ENCODE data around the gene RGS6. TPM values are rescaled to one million over a fixed set of nuclear protein-coding genes. Genes with fewer than 3 reads are reported as not detected.

The RGS6 gene
- polyA plus RNA-seq, 3 donors = not detected

DNA sequence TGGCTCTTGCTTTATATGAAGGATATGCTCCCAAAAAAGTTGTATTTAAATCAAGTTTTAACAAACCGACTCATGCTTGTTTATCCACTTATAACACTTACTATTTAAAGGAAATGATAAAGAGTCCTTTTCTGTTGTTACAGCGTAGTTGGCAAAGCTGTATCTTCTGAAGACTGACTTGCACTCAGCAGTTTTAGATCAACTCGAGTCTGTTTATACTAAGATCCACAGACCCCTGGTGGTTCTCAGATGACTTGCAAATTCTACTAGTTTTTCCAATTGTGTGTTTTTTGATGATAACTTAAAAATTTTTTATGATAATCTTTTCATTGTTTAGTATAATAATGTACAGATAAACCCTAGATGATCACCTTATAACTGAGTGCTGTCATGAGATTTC, 475.8 kb downstream of the RGS6 start:
- TF ChIP-seq, protein P1, sequence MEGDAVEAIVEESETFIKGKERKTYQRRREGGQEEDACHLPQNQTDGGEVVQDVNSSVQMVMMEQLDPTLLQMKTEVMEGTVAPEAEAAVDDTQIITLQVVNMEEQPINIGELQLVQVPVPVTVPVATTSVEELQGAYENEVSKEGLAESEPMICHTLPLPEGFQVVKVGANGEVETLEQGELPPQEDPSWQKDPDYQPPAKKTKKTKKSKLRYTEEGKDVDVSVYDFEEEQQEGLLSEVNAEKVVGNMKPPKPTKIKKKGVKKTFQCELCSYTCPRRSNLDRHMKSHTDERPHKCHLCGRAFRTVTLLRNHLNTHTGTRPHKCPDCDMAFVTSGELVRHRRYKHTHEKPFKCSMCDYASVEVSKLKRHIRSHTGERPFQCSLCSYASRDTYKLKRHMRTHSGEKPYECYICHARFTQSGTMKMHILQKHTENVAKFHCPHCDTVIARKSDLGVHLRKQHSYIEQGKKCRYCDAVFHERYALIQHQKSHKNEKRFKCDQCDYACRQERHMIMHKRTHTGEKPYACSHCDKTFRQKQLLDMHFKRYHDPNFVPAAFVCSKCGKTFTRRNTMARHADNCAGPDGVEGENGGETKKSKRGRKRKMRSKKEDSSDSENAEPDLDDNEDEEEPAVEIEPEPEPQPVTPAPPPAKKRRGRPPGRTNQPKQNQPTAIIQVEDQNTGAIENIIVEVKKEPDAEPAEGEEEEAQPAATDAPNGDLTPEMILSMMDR (IDR thresholded peaks at IDR 0.05) = no peak
- Histone ChIP-seq H3K79me2 (ENCODE audit: insufficient read depth, low read length) (no peaks in the 10 kb centered on the region), H3K36me3 (replicated peaks in 1 of 2; ENCODE audit: control insufficient read depth in 1 of 2, insufficient read depth in 2 of 2, low read length in 2 of 2) (no peaks in the 10 kb centered on the region), H3K4me2 (replicated peaks; ENCODE audit: extremely low read depth, low read length, poor library complexity, severe bottlenecking) (no peak overlapping the region), H3K27ac (ENCODE audit: low read depth in 1 of 2, low read length in 2 of 2) (no peak overlapping the region), H3K4me1 (ENCODE audit: control insufficient read depth in 1 of 2, insufficient read depth in 2 of 2, low read length in 2 of 2) (no peaks in the 10 kb centered on the region), H3K4me3 (replicated peaks in 1 of 3; ENCODE audit: low read depth in 2 of 3, low read length in 3 of 3) (no peak overlapping the region), H3K9ac (ENCODE audit: insufficient read depth, low read length, poor library complexity, severe bottlenecking) (no peak overlapping the region), H2AFZ (ENCODE audit: insufficient read depth, low read depth, low read length, poor library complexity, severe bottlenecking) (no peak overlapping the region), H3K9me3 (replicated peaks in 1 of 2; ENCODE audit: control insufficient read depth in 1 of 2, insufficient read depth in 1 of 2, low read length in 2 of 2) (no peaks in the 10 kb centered on the region), H4K20me1 (ENCODE audit: insufficient read depth, low read length) (no peaks in the 10 kb centered on the region), H3K27me3 (ENCODE audit: control insufficient read depth in 2 of 2, insufficient read depth in 2 of 2, low read length in 2 of 2) (no peaks in the 10 kb centered on the region)
- no peak for DNase-seq
- no peak overlapping the region for H3K27ac Mint-ChIP-seq
- peaks cover 0 to 4% (median 0%) of the 10 kb centered on the region in 3 donors for H3K27me3 Mint-ChIP-seq (ENCODE audit: low read depth in 3 of 3)
- no CpG with 5 or more reads among the region's 3 CpGs for WGBS (ENCODE audit: insufficient coverage)
- intact Hi-C loops (cut with micrococcal nuclease) = no loop called here
- H3K9me3 Mint-ChIP-seq = peaks cover 0 to 10% (median 2%) of the 10 kb centered on the region in 7 donors
- H3K4me1 Mint-ChIP-seq = no peaks in the 10 kb centered on the region
- H3K36me3 Mint-ChIP-seq = no peaks in the 10 kb centered on the region
- H3K4me3 Mint-ChIP-seq = no peak overlapping the region

DNA sequence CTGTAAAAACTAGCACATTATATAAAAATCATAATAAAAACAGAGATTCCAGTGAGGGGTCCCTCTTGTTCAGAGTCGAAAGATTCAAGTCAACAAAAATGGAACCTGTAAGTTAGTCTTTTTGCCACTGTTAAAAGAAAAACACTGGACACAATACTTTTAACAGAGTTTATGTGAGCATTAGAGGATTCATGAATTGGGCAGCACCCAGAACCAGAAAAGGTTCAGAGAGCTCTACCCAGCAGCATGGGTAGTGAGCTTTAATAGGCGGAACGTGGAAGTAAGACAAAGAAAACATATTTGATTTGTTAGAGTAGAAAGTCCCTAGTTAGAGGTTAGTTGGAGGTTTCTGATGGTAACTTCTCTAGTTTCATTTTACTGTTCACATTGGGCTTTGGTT, 476.8 kb downstream of the RGS6 start:
- peaks cover 0 to 4% (median 0%) of the 10 kb centered on the region in 3 donors for H3K27me3 Mint-ChIP-seq (ENCODE audit: low read depth in 3 of 3)
- H3K4me3 Mint-ChIP-seq = no peak overlapping the region
- 100% methylated on average over 2 of the region's 3 CpGs for WGBS (ENCODE audit: insufficient coverage)
- no peak overlapping the region for H2AFZ ChIP-seq (ENCODE audit: insufficient read depth, low read depth, low read length, poor library complexity, severe bottlenecking)
- no peaks in the 10 kb centered on the region for H3K79me2 ChIP-seq (ENCODE audit: insufficient read depth, low read length)
- H3K9me3 ChIP-seq (replicated peaks in 1 of 2; ENCODE audit: control insufficient read depth in 1 of 2, insufficient read depth in 1 of 2, low read length in 2 of 2) = no peaks in the 10 kb centered on the region
- intact Hi-C loops (cut with micrococcal nuclease) = no loop called here
- no peak overlapping the region for H3K4me2 ChIP-seq (replicated peaks; ENCODE audit: extremely low read depth, low read length, poor library complexity, severe bottlenecking)
- H3K9ac ChIP-seq (ENCODE audit: insufficient read depth, low read length, poor library complexity, severe bottlenecking) = no peak overlapping the region
- TF ChIP-seq, protein P1 (IDR thresholded peaks at IDR 0.05) = no peak
- H3K27ac ChIP-seq (ENCODE audit: low read depth in 1 of 2, low read length in 2 of 2) = no peak overlapping the region
- no peak for DNase-seq
- H3K4me1 ChIP-seq (ENCODE audit: control insufficient read depth in 1 of 2, insufficient read depth in 2 of 2, low read length in 2 of 2) = no peaks in the 10 kb centered on the region
- no peak overlapping the region for H3K27ac Mint-ChIP-seq
- no peaks in the 10 kb centered on the region for H3K36me3 Mint-ChIP-seq
- no peaks in the 10 kb centered on the region for H3K27me3 ChIP-seq (ENCODE audit: control insufficient read depth in 2 of 2, insufficient read depth in 2 of 2, low read length in 2 of 2)
- H3K9me3 Mint-ChIP-seq = peaks cover 0 to 10% (median 3%) of the 10 kb centered on the region in 7 donors
- no peaks in the 10 kb centered on the region for H3K36me3 ChIP-seq (replicated peaks in 1 of 2; ENCODE audit: control insufficient read depth in 1 of 2, insufficient read depth in 2 of 2, low read length in 2 of 2)
- no peak overlapping the region for H3K4me3 ChIP-seq (replicated peaks in 1 of 3; ENCODE audit: low read depth in 2 of 3, low read length in 3 of 3)
- no peaks in the 10 kb centered on the region for H4K20me1 ChIP-seq (ENCODE audit: insufficient read depth, low read length)
- H3K4me1 Mint-ChIP-seq = no peaks in the 10 kb centered on the region
